AG10803 (cell line): ENCODE results near the gene DCBLD1.

Experiments used
- DNase-seq: peaks from one replicate; pipeline ENCODE4 v3.0.0; 2010; ENCODE audit warnings: low read depth
- H3K4me3 ChIP-seq: 2 replicates; pipeline ENCODE4 v1.5.1; 2011; ENCODE audit warnings: mild to moderate bottlenecking, low read length, control low read depth
- TF ChIP-seq, protein P1 (sequence below): conservative IDR thresholded peaks from 2 replicates; pipeline ENCODE4 v1.5.1; 2011; ENCODE audit warnings: mild to moderate bottlenecking, low read length, control low read depth, inconsistent platforms

The DCBLD1 gene

DNA sequence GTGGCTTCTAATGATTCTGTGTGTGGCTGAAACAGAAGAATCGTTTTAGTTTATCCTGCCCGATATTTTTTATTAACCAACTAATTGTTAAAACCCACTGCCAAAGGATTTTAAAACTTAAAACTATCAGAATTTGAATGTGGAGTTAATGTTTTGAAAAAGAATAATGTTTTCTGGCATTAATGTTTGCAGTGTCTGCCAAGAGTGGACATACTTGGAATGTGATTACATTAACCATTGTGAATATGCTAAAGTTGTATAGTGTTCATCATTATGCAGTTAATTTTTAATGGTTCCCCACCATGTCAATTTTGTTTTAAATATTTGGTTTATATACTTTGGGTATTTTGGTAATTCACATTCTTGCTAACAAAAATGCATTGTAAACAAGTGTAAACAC is 24.4 kb downstream of the DCBLD1 start:
- TF ChIP-seq, protein P1, sequence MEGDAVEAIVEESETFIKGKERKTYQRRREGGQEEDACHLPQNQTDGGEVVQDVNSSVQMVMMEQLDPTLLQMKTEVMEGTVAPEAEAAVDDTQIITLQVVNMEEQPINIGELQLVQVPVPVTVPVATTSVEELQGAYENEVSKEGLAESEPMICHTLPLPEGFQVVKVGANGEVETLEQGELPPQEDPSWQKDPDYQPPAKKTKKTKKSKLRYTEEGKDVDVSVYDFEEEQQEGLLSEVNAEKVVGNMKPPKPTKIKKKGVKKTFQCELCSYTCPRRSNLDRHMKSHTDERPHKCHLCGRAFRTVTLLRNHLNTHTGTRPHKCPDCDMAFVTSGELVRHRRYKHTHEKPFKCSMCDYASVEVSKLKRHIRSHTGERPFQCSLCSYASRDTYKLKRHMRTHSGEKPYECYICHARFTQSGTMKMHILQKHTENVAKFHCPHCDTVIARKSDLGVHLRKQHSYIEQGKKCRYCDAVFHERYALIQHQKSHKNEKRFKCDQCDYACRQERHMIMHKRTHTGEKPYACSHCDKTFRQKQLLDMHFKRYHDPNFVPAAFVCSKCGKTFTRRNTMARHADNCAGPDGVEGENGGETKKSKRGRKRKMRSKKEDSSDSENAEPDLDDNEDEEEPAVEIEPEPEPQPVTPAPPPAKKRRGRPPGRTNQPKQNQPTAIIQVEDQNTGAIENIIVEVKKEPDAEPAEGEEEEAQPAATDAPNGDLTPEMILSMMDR = no peak
- no peak overlapping the region for H3K4me3 ChIP-seq
- no peak for DNase-seq

DNA sequence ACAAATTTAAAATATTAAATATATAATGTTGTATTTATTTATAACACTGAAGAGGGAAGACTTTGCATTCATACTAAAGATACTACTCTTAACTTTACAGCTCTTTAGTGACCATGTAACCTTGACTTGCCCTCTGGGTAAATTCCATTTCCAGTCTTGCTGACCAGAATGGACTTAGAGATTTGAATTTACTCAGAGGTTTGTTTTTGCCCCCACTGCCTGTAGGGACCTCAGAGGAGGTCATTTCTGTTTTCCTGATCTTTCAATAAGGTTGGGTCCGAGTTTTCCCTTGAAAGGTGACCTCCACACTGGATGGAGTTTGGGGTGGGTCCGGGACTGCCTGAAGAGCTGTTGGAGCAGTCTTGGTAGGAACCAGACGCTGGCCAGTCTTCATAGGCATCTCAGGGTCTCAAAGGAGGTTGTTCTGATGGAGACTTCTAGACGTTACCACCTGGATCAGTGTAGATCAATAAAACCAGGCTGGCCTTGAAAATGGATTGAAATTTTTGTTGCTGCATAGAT is 26.0 kb downstream of the DCBLD1 start:
- no peak for DNase-seq
- no peak overlapping the region for H3K4me3 ChIP-seq
- TF ChIP-seq, protein P1 = no peak

DNA sequence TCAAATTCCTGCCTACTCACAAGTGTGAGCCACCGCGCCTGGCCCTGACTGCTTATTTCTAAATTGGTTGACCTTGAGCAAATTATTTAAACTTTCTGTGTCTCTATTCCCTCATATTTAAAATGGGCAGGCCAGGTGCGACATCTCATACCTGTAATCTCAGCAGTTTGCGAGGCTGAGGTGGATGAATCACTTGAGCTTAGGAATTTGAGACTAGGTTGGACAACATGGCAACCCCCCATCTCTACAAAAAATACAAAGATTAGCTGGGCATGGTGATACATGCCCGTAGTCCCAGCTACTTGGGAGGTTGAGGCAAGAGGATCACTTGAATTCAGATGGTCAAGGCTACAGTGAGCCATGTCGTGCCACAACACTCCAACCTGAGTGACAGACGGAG is 26.5 kb downstream of the DCBLD1 start:
- DNase-seq = no peak
- H3K4me3 ChIP-seq = no peak overlapping the region
- TF ChIP-seq, protein P1 = no peak

DNA sequence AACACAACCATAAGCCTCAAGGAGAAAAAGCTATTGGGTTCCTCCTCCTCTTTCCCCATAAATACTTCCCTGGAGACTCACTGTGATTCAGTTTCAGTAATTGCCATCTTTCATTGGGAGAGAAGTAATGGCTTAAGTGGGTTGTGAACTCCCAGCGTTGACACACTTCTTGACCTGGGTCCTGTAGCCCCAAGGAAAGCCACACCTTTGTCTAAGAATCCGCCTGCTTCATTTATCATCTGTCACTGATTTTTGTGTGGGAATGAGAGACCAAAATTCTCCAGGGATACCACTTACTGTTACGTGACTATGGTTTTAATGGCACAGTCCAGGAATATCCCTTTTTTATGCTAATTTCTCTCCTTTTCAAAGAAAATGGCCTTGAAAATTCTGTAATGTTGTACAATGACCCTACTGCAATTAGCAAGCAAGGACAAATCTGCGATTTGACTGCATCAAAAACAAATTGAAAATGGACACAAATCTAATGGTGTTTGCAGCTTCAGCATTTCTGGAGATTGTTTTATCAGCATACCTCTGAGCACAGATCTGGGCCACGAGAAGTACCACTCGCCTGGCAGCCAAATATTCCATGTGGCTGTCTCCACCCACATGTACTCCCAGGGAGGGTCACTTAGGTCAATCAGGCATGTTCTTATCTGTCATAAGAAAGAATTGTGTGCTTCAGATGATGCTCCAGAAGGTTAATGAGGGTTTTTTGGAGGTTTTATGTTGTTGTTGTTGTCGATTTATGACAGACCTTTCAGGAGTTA is 29.8 kb downstream of the DCBLD1 start:
- TF ChIP-seq, protein P1 = no peak
- H3K4me3 ChIP-seq = no peak overlapping the region
- DNase-seq = no peak

DNA sequence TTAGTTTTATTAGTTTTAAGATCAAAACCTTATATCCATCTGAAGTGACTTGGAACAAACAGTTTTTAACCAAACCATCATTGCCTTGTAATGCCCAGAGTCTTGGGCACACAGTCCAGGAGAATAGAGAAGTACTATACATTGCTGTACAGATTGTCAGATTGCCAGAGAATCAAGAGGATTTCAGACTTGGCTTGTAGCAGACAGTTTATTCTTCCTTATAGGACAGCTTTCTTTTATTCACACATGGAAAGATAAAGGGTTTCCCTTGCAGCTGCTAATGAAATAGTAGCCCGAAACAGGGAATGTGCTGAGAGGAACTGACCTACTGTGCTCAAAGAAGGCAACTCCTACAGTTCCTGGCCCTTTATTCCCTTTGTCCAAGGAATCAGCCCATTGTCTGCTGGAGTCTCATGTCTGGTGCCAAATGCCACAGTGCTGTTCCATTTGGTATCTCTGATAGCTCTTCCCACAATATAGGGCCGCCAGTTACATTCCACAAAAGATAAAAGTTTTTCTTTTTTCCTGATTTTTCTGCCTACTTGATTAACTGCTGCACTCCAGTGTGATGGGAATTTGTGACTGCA is 30.6 kb downstream of the DCBLD1 start:
- H3K4me3 ChIP-seq = no peak overlapping the region
- no peak for DNase-seq
- TF ChIP-seq, protein P1 = no peak

DNA sequence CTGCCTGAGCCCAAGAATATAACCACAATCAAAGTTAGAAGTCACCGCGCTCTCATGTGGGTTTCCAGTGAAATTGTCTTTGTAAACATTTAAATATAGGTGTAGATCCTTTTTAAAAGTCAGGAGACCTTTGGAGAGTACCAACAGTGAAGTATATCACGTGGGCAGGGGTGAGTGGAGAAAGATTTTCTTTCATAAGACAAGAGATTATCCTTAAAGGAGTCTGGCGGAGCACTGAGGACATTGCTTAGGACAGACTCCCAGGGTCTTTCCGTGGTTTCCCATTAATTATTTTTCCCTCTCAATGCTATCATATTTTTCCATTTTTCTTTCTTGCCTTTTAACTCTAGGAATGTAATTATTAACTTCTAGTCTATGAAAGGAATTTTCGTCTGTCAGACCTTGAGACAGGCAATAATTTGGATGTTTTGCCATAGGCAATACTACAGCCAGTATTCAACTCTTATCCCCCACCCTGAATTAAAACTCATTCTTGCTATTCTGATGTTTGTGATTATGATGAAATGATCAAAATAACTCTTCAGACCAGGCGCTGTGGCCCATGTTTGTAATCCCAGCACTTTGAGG is 31.4 kb downstream of the DCBLD1 start:
- TF ChIP-seq, protein P1 = no peak
- no peak for DNase-seq
- no peak overlapping the region for H3K4me3 ChIP-seq
